Subcutaneous adipose tissue (tissue), 4 donors: ENCODE data around the gene TEX13B. TPM values are rescaled to one million over a fixed set of nuclear protein-coding genes. Genes with fewer than 3 reads are reported as not detected.

Source experiments
- CTCF ChIP-seq: fragments of 450-650 bp; IDR thresholded peaks from one replicate; pipeline ENCODE4 v1.5.1; 2016; ENCODE audit warnings: low read depth, mild to moderate bottlenecking, control low read depth, antibody characterized with exemption, moderate library complexity
- total RNA-seq, 4 donors: library from RNA; depleted of rRNA; stranded (reverse); fragments of >200 nt; gene quantifications; one replicate each; pipeline ENCODE4 v1.1.0, GENCODE V29; 2016

The TEX13B gene
- total RNA-seq, 4 donors from 2014 or later = not detected

GRCh38 chrX:107978707-107979307 lies 3.4 kb downstream of the TEX13B start:
- TF ChIP-seq CTCF = no peak

- no peak for TF ChIP-seq CTCF
Measured at GRCh38 chrX:107978071-107978470, 4.1 kb downstream of the TEX13B start.

- no peak for TF ChIP-seq CTCF
Measured at GRCh38 chrX:107971636-107972035, 10.5 kb downstream of the TEX13B start.

- no peak for TF ChIP-seq CTCF
Measured at GRCh38 chrX:107970073-107970472, 12.1 kb downstream of the TEX13B start.

- TF ChIP-seq CTCF = no peak
Measured at GRCh38 chrX:107968623-107969022, 13.5 kb downstream of the TEX13B start.

GRCh38 chrX:107940095-107940494 lies 42.1 kb downstream of the TEX13B start:
- no peak for TF ChIP-seq CTCF

- TF ChIP-seq CTCF = no peak
Measured at GRCh38 chrX:107936434-107936730, 45.8 kb downstream of the TEX13B start.
